ENCODE results near the gene CRTC2.

CRTC2 gene

GRCh38 chr1:153941826-153942725, 16.3 kb downstream of the CRTC2 start:
- peaks cover 16% of the 10 kb centered on the region for H3K36me3 ChIP-seq (replicated peaks)
- no peak for TF ChIP-seq CTCF (IDR thresholded peaks at IDR 0.05; ENCODE audit: low read depth, low read length, missing control alignments)
- no peak overlapping the region for H3K4me3 ChIP-seq (ENCODE audit: low read depth, low read length)
- H3K27ac ChIP-seq, result no peak overlapping the region
- H3K27me3 ChIP-seq (replicated peaks), result no peaks in the 10 kb centered on the region
- no peak for DNase-seq
- in situ Hi-C loops (cut with HindIII; ENCODE audit: low pct_ligation_motif_present, low sequenced_read_pairs), result no loop called here

GRCh38 chr1:153940756-153941155, 17.7 kb downstream of the CRTC2 start:
- Histone ChIP-seq H3K36me3 (replicated peaks) (peaks cover 27% of the 10 kb centered on the region), H3K27me3 (replicated peaks) (no peaks in the 10 kb centered on the region), H3K4me3 (ENCODE audit: low read depth, low read length) (no peak overlapping the region), H3K27ac (no peak overlapping the region)
- in situ Hi-C loops (cut with HindIII; ENCODE audit: low pct_ligation_motif_present, low sequenced_read_pairs), result no loop called here
- TF ChIP-seq CTCF (IDR thresholded peaks at IDR 0.05; ENCODE audit: low read depth, low read length, missing control alignments), result no peak
- no peak for DNase-seq

- no peak overlapping the region for H3K27ac ChIP-seq
- peaks cover 36% of the 10 kb centered on the region for H3K36me3 ChIP-seq (replicated peaks)
- no peak for TF ChIP-seq CTCF (IDR thresholded peaks at IDR 0.05; ENCODE audit: low read depth, low read length, missing control alignments)
- in situ Hi-C loops (cut with HindIII; ENCODE audit: low pct_ligation_motif_present, low sequenced_read_pairs), result no loop called here
- no peak for DNase-seq
- no peak overlapping the region for H3K4me3 ChIP-seq (ENCODE audit: low read depth, low read length)
- no peaks in the 10 kb centered on the region for H3K27me3 ChIP-seq (replicated peaks)
Observed at GRCh38 chr1:153939476-153939875, 18.9 kb downstream of the CRTC2 start.

- in situ Hi-C loops (cut with HindIII; ENCODE audit: low pct_ligation_motif_present, low sequenced_read_pairs), result no loop called here
- Histone ChIP-seq H3K4me3 (ENCODE audit: low read depth, low read length) (no peak overlapping the region), H3K27ac (no peak overlapping the region), H3K27me3 (replicated peaks) (no peaks in the 10 kb centered on the region), H3K36me3 (replicated peaks) (peaks cover 41% of the 10 kb centered on the region)
- no peak for DNase-seq
- TF ChIP-seq CTCF (IDR thresholded peaks at IDR 0.05; ENCODE audit: low read depth, low read length, missing control alignments), result no peak
Observed at GRCh38 chr1:153938996-153939395, 19.4 kb downstream of the CRTC2 start.

- H3K4me3 ChIP-seq (ENCODE audit: low read depth, low read length), result no peak overlapping the region
- in situ Hi-C loops (cut with HindIII; ENCODE audit: low pct_ligation_motif_present, low sequenced_read_pairs), result no loop called here
- peaks cover 50% of the 10 kb centered on the region for H3K36me3 ChIP-seq (replicated peaks)
- no peaks in the 10 kb centered on the region for H3K27me3 ChIP-seq (replicated peaks)
- no peak for DNase-seq
- TF ChIP-seq CTCF (IDR thresholded peaks at IDR 0.05; ENCODE audit: low read depth, low read length, missing control alignments), result no peak
- no peak overlapping the region for H3K27ac ChIP-seq
Observed at GRCh38 chr1:153937331-153937730, 21.1 kb downstream of the CRTC2 start.
